ENCODE data around the gene HAS3. TPM values are rescaled to one million over a fixed set of nuclear protein-coding genes. Genes with fewer than 3 reads are reported as not detected.

HAS3 gene
- total RNA-seq, 1 experiment from 2014 or later, result 2.5 TPM

GRCh38 chr16:69071036-69071435, 34.4 kb upstream of the HAS3 start:
- no peaks in the 10 kb centered on the region for H3K79me2 ChIP-seq (ENCODE audit: low read depth)
- H3K4me3 ChIP-seq, result no peak overlapping the region
- no peak for DNase-seq
- no peak overlapping the region for H3K4me2 ChIP-seq
- no peaks in the 10 kb centered on the region for H3K9me2 ChIP-seq (ENCODE audit: insufficient read depth)
- peaks cover 25% of the 10 kb centered on the region for H3F3A ChIP-seq (ENCODE audit: insufficient read depth, low read depth)
- no peaks in the 10 kb centered on the region for H3K9me3 ChIP-seq (ENCODE audit: insufficient read depth, low read depth)
- H3K36me3 ChIP-seq (ENCODE audit: low read depth), result no peaks in the 10 kb centered on the region
- intact Hi-C loops (cut with micrococcal nuclease; ENCODE audit: unreplicated experiment), result no loop called here
- ChIA-PET CTCF (interaction anchor here (0.6 kb wide), 1 partner anchor 41 kb away, joined by 12 read pairs; no protein-coding TSS in a partner anchor), POLR2A (ENCODE audit: unreplicated experiment) (no interaction called here)
- no peak for TF ChIP-seq EZH2 (IDR thresholded peaks at IDR 0.05; ENCODE audit: low read depth)
- TF ChIP-seq, protein P1, sequence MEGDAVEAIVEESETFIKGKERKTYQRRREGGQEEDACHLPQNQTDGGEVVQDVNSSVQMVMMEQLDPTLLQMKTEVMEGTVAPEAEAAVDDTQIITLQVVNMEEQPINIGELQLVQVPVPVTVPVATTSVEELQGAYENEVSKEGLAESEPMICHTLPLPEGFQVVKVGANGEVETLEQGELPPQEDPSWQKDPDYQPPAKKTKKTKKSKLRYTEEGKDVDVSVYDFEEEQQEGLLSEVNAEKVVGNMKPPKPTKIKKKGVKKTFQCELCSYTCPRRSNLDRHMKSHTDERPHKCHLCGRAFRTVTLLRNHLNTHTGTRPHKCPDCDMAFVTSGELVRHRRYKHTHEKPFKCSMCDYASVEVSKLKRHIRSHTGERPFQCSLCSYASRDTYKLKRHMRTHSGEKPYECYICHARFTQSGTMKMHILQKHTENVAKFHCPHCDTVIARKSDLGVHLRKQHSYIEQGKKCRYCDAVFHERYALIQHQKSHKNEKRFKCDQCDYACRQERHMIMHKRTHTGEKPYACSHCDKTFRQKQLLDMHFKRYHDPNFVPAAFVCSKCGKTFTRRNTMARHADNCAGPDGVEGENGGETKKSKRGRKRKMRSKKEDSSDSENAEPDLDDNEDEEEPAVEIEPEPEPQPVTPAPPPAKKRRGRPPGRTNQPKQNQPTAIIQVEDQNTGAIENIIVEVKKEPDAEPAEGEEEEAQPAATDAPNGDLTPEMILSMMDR (conservative IDR thresholded peaks at IDR 0.05), result no peak
- H3K4me1 ChIP-seq (replicated peaks; ENCODE audit: insufficient read depth), result peaks cover 44% of the 10 kb centered on the region
- no peak overlapping the region for H2AFZ ChIP-seq
- H4K20me1 ChIP-seq (ENCODE audit: insufficient read depth), result no peaks in the 10 kb centered on the region
- H3K27me3 ChIP-seq (ENCODE audit: insufficient read depth, low read depth), result no peaks in the 10 kb centered on the region
- peak overlapping the region; percentile 24; the same call in 1 of the 2 replicates for H3K27ac ChIP-seq
- no TSS peak for BruUV-seq (replicated peaks)

- no peak overlapping the region for H2AFZ ChIP-seq
- TF ChIP-seq, protein P1 (conservative IDR thresholded peaks at IDR 0.05), result no peak
- TF ChIP-seq EZH2 (IDR thresholded peaks at IDR 0.05; ENCODE audit: low read depth), result no peak
- peak overlapping the region; percentile 85 for H3K27ac ChIP-seq
- peaks cover 46% of the 10 kb centered on the region for H3K4me1 ChIP-seq (replicated peaks; ENCODE audit: insufficient read depth)
- H3K4me2 ChIP-seq, result peak overlapping the region; percentile 54
- intact Hi-C loops (cut with micrococcal nuclease; ENCODE audit: unreplicated experiment), result no loop called here
- no peaks in the 10 kb centered on the region for H3K79me2 ChIP-seq (ENCODE audit: low read depth)
- H4K20me1 ChIP-seq (ENCODE audit: insufficient read depth), result no peaks in the 10 kb centered on the region
- ChIA-PET CTCF (interaction anchor here (0.6 kb wide), 2 partner anchors 43 to 340 kb away, joined by 3 to 4 read pairs; no protein-coding TSS in a partner anchor), POLR2A (ENCODE audit: unreplicated experiment) (interaction anchor here (0.7 kb wide), 1 partner anchor 60 kb away, joined by 6 read pairs; no protein-coding TSS in a partner anchor)
- no peaks in the 10 kb centered on the region for H3K36me3 ChIP-seq (ENCODE audit: low read depth)
- no peaks in the 10 kb centered on the region for H3K9me2 ChIP-seq (ENCODE audit: insufficient read depth)
- H3K9me3 ChIP-seq (ENCODE audit: insufficient read depth, low read depth), result no peaks in the 10 kb centered on the region
- no peaks in the 10 kb centered on the region for H3K27me3 ChIP-seq (ENCODE audit: insufficient read depth, low read depth)
- no peak for DNase-seq
- BruUV-seq (replicated peaks), result no TSS peak
- H3K4me3 ChIP-seq, result peak overlapping the region; percentile 8; the same call in 1 of the 2 replicates
- H3F3A ChIP-seq (ENCODE audit: insufficient read depth, low read depth), result peaks cover 34% of the 10 kb centered on the region
Observed at GRCh38 chr16:69072640-69072974, 32.8 kb upstream of the HAS3 start.

DNA sequence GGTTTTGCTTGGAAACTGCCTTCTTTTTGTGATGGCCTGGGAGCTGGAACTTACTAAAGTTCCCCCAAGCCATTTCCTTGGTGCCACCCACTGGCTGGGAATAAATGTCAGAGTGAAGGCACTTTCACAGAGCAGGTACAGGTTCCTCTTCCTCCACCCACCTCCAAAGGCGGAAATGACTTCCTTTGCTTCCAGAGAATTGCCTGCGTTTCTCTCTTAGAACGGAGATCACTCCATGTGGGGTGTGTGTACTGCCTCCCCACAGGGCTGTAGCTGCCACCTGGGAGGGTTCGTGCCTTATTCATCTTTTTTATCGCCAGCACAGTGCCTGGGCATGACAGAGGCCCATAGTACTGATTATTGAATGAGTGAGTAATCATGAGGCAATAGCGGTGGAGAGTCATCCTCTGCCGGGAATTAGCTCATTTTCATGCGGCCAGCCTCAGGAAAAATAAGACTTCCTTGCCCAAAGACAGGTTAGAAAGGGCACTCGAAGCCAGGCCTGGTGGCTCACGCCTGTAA, 32.2 kb upstream of the HAS3 start:
- H3K27ac ChIP-seq, result peak overlapping the region; percentile 85
- H4K20me1 ChIP-seq (ENCODE audit: insufficient read depth), result no peaks in the 10 kb centered on the region
- H3K36me3 ChIP-seq (ENCODE audit: low read depth), result no peaks in the 10 kb centered on the region
- no TSS peak for BruUV-seq (replicated peaks)
- intact Hi-C loops (cut with micrococcal nuclease; ENCODE audit: unreplicated experiment), result no loop called here
- H3K79me2 ChIP-seq (ENCODE audit: low read depth), result no peaks in the 10 kb centered on the region
- no peak overlapping the region for H2AFZ ChIP-seq
- DNase-seq, result peak; percentile 69 to 94
- peaks cover 50% of the 10 kb centered on the region for H3K4me1 ChIP-seq (replicated peaks; ENCODE audit: insufficient read depth)
- peak overlapping the region; percentile 54 for H3K4me2 ChIP-seq
- TF ChIP-seq EZH2 (IDR thresholded peaks at IDR 0.05; ENCODE audit: low read depth), result no peak
- TF ChIP-seq, protein P1 (conservative IDR thresholded peaks at IDR 0.05), result no peak
- POLR2A ChIA-PET (ENCODE audit: unreplicated experiment), result interaction anchor here (0.7 kb wide), 1 partner anchor 60 kb away, joined by 6 read pairs; no protein-coding TSS in a partner anchor
- CTCF ChIA-PET, result interaction anchor here (0.6 to 0.8 kb wide), 3 partner anchors 50 to 341 kb away, joined by 3 to 4 read pairs (median 4); no protein-coding TSS in a partner anchor
- peak overlapping the region; percentile 8; the same call in 1 of the 2 replicates for H3K4me3 ChIP-seq
- H3K9me2 ChIP-seq (ENCODE audit: insufficient read depth), result no peaks in the 10 kb centered on the region
- peaks cover 38% of the 10 kb centered on the region for H3F3A ChIP-seq (ENCODE audit: insufficient read depth, low read depth)
- no peaks in the 10 kb centered on the region for H3K27me3 ChIP-seq (ENCODE audit: insufficient read depth, low read depth)
- H3K9me3 ChIP-seq (ENCODE audit: insufficient read depth, low read depth), result no peaks in the 10 kb centered on the region
